Loucy (cell line): ENCODE data around the gene ZNF135.

ENCODE experiments used
- EZH2phosphoT487 ChIP-seq: fragments of 200-600 bp; IDR thresholded peaks from 2 replicates; pipeline ENCODE4 v1.6.1; 2018; ENCODE audit warnings: antibody characterized with exemption, mild to moderate bottlenecking, moderate library complexity, borderline replicate concordance
- TF ChIP-seq, protein P1 (sequence below): fragments of 200-600 bp; sonication (generic); conservative IDR thresholded peaks from 2 replicates; pipeline ENCODE4 v1.5.1; 2014; ENCODE audit warnings: mild to moderate bottlenecking, antibody characterized with exemption, low read length

DNA sequence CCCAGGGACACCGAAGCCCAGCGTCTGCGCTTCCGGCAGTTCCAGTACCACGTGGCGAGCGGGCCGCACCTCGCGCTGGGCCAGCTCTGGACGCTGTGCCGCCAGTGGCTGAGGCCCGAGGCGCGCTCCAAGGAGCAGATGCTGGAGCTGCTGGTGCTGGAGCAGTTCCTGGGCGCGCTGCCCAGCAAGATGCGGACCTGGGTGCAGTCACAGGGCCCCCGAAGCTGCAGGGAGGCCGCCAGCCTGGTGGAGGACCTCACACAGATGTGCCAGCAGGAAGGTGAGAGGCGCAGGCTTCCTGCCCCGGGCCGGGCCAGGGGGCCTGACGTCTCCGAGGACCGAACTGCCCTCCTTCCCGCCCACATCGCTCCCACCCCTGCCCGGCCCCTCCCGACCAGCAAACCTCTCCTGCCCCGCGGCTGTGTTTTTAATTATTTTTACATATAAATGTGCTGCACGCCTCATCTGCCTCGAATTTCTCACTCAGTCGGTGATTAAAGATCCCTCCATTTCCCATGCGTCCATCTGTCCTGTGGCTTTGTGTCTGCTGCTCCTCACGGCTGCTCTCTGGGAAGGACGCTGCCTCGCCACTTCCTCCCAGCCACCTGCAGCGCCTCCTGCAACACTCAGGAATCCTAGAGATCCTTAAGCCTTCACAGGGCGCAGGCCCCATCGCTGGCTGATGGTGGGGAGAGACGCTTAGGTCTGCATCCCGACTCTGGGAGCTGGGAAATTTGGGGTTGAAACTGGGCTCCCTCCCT, 21.0 kb upstream of the ZNF135 start:
- TF ChIP-seq, protein P1, sequence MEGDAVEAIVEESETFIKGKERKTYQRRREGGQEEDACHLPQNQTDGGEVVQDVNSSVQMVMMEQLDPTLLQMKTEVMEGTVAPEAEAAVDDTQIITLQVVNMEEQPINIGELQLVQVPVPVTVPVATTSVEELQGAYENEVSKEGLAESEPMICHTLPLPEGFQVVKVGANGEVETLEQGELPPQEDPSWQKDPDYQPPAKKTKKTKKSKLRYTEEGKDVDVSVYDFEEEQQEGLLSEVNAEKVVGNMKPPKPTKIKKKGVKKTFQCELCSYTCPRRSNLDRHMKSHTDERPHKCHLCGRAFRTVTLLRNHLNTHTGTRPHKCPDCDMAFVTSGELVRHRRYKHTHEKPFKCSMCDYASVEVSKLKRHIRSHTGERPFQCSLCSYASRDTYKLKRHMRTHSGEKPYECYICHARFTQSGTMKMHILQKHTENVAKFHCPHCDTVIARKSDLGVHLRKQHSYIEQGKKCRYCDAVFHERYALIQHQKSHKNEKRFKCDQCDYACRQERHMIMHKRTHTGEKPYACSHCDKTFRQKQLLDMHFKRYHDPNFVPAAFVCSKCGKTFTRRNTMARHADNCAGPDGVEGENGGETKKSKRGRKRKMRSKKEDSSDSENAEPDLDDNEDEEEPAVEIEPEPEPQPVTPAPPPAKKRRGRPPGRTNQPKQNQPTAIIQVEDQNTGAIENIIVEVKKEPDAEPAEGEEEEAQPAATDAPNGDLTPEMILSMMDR: no peak
- TF ChIP-seq EZH2phosphoT487: no peak
